K562 (cell line): ENCODE measurements around the gene CD300A. TPM values are rescaled to one million over a fixed set of nuclear protein-coding genes. Genes with fewer than 3 reads are reported as not detected.

Source experiments
- ATF2 ChIP-seq: sonication (generic); formaldehyde crosslinking; IDR thresholded peaks from 2 replicates; pipeline ENCODE4 v1.8.1; 2022; ENCODE audit warnings: missing genetic modification reagents
- CXXC5 ChIP-seq: fragments of 250-450 bp; sonication (Bioruptor Pico); IDR thresholded peaks from 2 replicates; pipeline ENCODE4 v1.8.0; 2022; ENCODE audit warnings: inconsistent platforms, mild to moderate bottlenecking, moderate library complexity
- DACH1 ChIP-seq: fragments of 450-650 bp; IDR thresholded peaks from 2 replicates; pipeline ENCODE4 v1.6.1; 2018; ENCODE audit not compliant: partially characterized antibody
- ETV1 ChIP-seq: fragments of 450-650 bp; conservative IDR thresholded peaks from 2 replicates; pipeline ENCODE4 v1.6.1; 2016; ENCODE audit warnings: missing genetic modification characterization, control low read depth, low read depth, missing compliant biosample characterization
- HDAC1 ChIP-seq, 2 experiments: fragments of 450-650 bp; IDR thresholded peaks; 2 replicates each; pipeline ENCODE4 v1.6.1; 2016 to 2017; ENCODE audit warnings: inconsistent platforms in 1 of 2, mild to moderate bottlenecking in 1 of 2, moderate library complexity in 1 of 2
- HES1 ChIP-seq: fragments of 450-650 bp; IDR thresholded peaks from 2 replicates; pipeline ENCODE4 v1.6.1; 2016; ENCODE audit warnings: low read depth, mild to moderate bottlenecking, moderate library complexity
- HOXB6 ChIP-seq: fragments of 250-450 bp; sonication (Bioruptor Pico); IDR thresholded peaks from 2 replicates; pipeline ENCODE4 v1.5.1; 2022; ENCODE audit warnings: mild to moderate bottlenecking, borderline replicate concordance
- MAZ ChIP-seq, 2 experiments: fragments of 450-650 bp in 1 of 2; sonication (generic) in 1 of 2; formaldehyde crosslinking; IDR thresholded peaks in 1 of 2; conservative IDR thresholded peaks in 1 of 2; 2 replicates each; pipeline versions ENCODE4 v1.4.0 to v1.5.0; 2020; ENCODE audit warnings: mild to moderate bottlenecking in 1 of 2, missing genetic modification reagents in 1 of 2
- MTA3 ChIP-seq: fragments of 450-650 bp; formaldehyde crosslinking; IDR thresholded peaks from 2 replicates; pipeline ENCODE4 v1.6.1; 2017; ENCODE audit warnings: mild to moderate bottlenecking, borderline replicate concordance
- NCOA4 ChIP-seq: fragments of 450-650 bp; IDR thresholded peaks from 2 replicates; pipeline ENCODE4 v1.6.1; 2018; ENCODE audit warnings: mild to moderate bottlenecking; ENCODE audit not compliant: partially characterized antibody
- NFRKB ChIP-seq: fragments of 450-650 bp; IDR thresholded peaks from 2 replicates; pipeline ENCODE4 v1.6.1; 2016; ENCODE audit warnings: low read depth
- NKRF ChIP-seq: fragments of 450-650 bp; IDR thresholded peaks from 2 replicates; pipeline ENCODE4 v1.6.1; 2016; ENCODE audit warnings: borderline replicate concordance
- PTBP1 ChIP-seq: fragments of 200-400 bp; formaldehyde crosslinking; IDR thresholded peaks from 2 replicates; pipeline ENCODE4 v1.6.1; 2017; ENCODE audit warnings: low read depth, low read length
- SNRNP70 ChIP-seq: fragments of 200-400 bp; formaldehyde crosslinking; optimal IDR thresholded peaks from 2 replicates; pipeline ENCODE3; 2017; ENCODE audit warnings: low read depth, low read length
- SRSF3 ChIP-seq: fragments of 200-400 bp; formaldehyde crosslinking; IDR thresholded peaks from 2 replicates; pipeline ENCODE4 v1.6.1; 2016; ENCODE audit warnings: mild to moderate bottlenecking, low read length, moderate library complexity; ENCODE audit not compliant: insufficient read depth
- STAT5A ChIP-seq: IDR thresholded peaks from 2 replicates; pipeline ENCODE4 v1.6.1; 2012; ENCODE audit warnings: low read length, inconsistent platforms, borderline replicate concordance
- U2AF1 ChIP-seq: fragments of 200-400 bp; formaldehyde crosslinking; optimal IDR thresholded peaks from 2 replicates; pipeline ENCODE3; 2017; ENCODE audit warnings: mild to moderate bottlenecking, low read depth, low read length, moderate library complexity
- VEZF1 ChIP-seq: fragments of 200-800 bp; sonication (Bioruptor generic); IDR thresholded peaks from 2 replicates; pipeline ENCODE4 v1.6.1; 2017; ENCODE audit warnings: missing genetic modification characterization, missing compliant biosample characterization
- ZEB2 ChIP-seq: fragments of 450-650 bp; IDR thresholded peaks from 2 replicates; pipeline ENCODE4 v1.6.1; 2016
- ZFP91 ChIP-seq: sonication (generic); formaldehyde crosslinking; IDR thresholded peaks from 2 replicates; pipeline ENCODE4 v1.8.0; 2022; ENCODE audit warnings: mild to moderate bottlenecking, missing genetic modification reagents
- ZNF354B ChIP-seq: fragments of 250-450 bp; sonication (Bioruptor Pico); IDR thresholded peaks from 2 replicates; pipeline ENCODE4 v1.4.0; 2020
- polyA plus RNA-seq, 8 experiments: library from polyadenylated mRNA; depleted of rRNA in 4 of 8; stranded (reverse) in 5 of 8; unstranded in 3 of 8; fragments of >200 nt; fragmentation: Nextera tagmentation in 2 of 8; fragmentation: Illumina TruSeq in 1 of 8; extraction: Ambion mirVana in 2 of 8; extraction: Trizol in 1 of 8; gene quantifications; 2 replicates each; pipeline versions ENCODE4 v1.2.1 to v1.2.3, GENCODE V29; 2011 to 2014; ENCODE audit warnings: inconsistent platforms in 1 of 8, missing spikeins in 1 of 8
- total RNA-seq, 7 experiments: library from RNA; depleted of rRNA in 6 of 7; stranded (reverse); fragments of >200 nt in 6 of 7; fragmentation: Illumina TruSeq in 2 of 7; extraction: Trizol in 2 of 7; gene quantifications; 2 replicates each; pipeline versions ENCODE4 v1.2.1 to v1.2.3, GENCODE V29; 2011 to 2021; ENCODE audit warnings: low replicate concordance in 1 of 7

Gene CD300A
- total and polyA plus RNA-seq, 9 of the 15 experiments (the other 6 are each of a cell fraction or from before 2014, with no cell fraction given): 0.21 to 1.7 (median 0.41) TPM; not detected in 1

GRCh38 chr17:74454197-74455024, 12.0 kb upstream of the CD300A start (continued):
- TF ChIP-seq CXXC5 (CRISPR knock-in tag) (peak; percentile 37; the same call in 1 of the 2 replicates), VEZF1 (CRISPR knock-in tag) (no peak; the same call in none of the 2 replicates), ZNF354B (CRISPR knock-in tag) (no peak), HOXB6 (no peak), HES1 (no peak), ETV1 (peak; percentile 20; the same call in 1 of the 2 replicates), ATF2 (CRISPR knock-in tag) (no peak), ZEB2 (no peak), DACH1 (no peak), SNRNP70 (no peak), PTBP1 (no peak), SRSF3 (no peak), NKRF (no peak), HDAC1 (IDR thresholded peaks at IDR 0.05) (no peak; a peak in 1 of 4 replicates), STAT5A (no peak), MAZ (CRISPR knock-in tag; conservative IDR thresholded peaks at IDR 0.05 in 1 of 2, IDR thresholded peaks at IDR 0.05 in 1 of 2) (peak; percentile 85 to 90), MTA3 (peak; percentile 23; the same call in 1 of the 2 replicates), ZFP91 (no peak), NFRKB (no peak), NCOA4 (no peak), U2AF1 (no peak)
